ENCODE results near the gene SPP2. TPM values are rescaled to one million over a fixed set of nuclear protein-coding genes. Genes with fewer than 3 reads are reported as not detected.

SPP2 gene
- total RNA-seq, 1 experiment from 2014 or later, result not detected

GRCh38 chr2:234121999-234122398 is 71.5 kb downstream of the SPP2 start:
- Mint-ChIP-seq H3K36me3 (no peaks in the 10 kb centered on the region), H3K4me1 (peaks cover 12% of the 10 kb centered on the region), H3K27me3 (ENCODE audit: low read depth) (no peaks in the 10 kb centered on the region), H3K27ac (no peak overlapping the region), H3K4me3 (no peak overlapping the region), H3K9me3 (peaks cover 5% of the 10 kb centered on the region)
- ChIA-PET CTCF (interaction anchor here (1.0 kb wide), 1 partner anchor 13 kb away, joined by 3 read pairs; no protein-coding TSS in a partner anchor), POLR2A (no interaction called here)
- TF ChIP-seq ZNF138 (CRISPR knock-in tag; conservative IDR thresholded peaks at IDR 0.05) (no peak), PREB (CRISPR knock-in tag; IDR thresholded peaks at IDR 0.05; ENCODE audit: borderline replicate concordance) (no peak), SMAD4 (CRISPR knock-in tag; IDR thresholded peaks at IDR 0.05) (no peak), FOXP4 (CRISPR knock-in tag; IDR thresholded peaks at IDR 0.05) (no peak), MLX (CRISPR knock-in tag; IDR thresholded peaks at IDR 0.05) (no peak), RORB (CRISPR knock-in tag; IDR thresholded peaks at IDR 0.05) (no peak), CBFB (CRISPR knock-in tag; IDR thresholded peaks at IDR 0.05; ENCODE audit: low read depth) (no peak), ELF4 (CRISPR knock-in tag; IDR thresholded peaks at IDR 0.05; ENCODE audit: low read depth) (no peak), EMX1 (CRISPR knock-in tag; IDR thresholded peaks at IDR 0.05) (no peak), GTF2I (CRISPR knock-in tag; conservative IDR thresholded peaks at IDR 0.05) (no peak), FOXJ3 (CRISPR knock-in tag; IDR thresholded peaks at IDR 0.05; ENCODE audit: borderline replicate concordance) (no peak), TCF7 (CRISPR knock-in tag; IDR thresholded peaks at IDR 0.05; ENCODE audit: low read depth) (no peak), GABPB1 (CRISPR knock-in tag; IDR thresholded peaks at IDR 0.05) (no peak), RELA (CRISPR knock-in tag; IDR thresholded peaks at IDR 0.05; ENCODE audit: borderline replicate concordance) (no peak), PRRX2 (CRISPR knock-in tag; IDR thresholded peaks at IDR 0.05) (no peak), E2F4 (CRISPR knock-in tag; IDR thresholded peaks at IDR 0.05; ENCODE audit: borderline replicate concordance, low read depth) (no peak), ZSCAN18 (CRISPR knock-in tag; IDR thresholded peaks at IDR 0.05) (no peak), ERG (CRISPR knock-in tag; IDR thresholded peaks at IDR 0.05) (no peak), MYBL2 (CRISPR knock-in tag; IDR thresholded peaks at IDR 0.05) (no peak), NFE2L1 (CRISPR knock-in tag; IDR thresholded peaks at IDR 0.05) (no peak)
- ATAC-seq (no peak), DNase-seq (ENCODE audit: low spot score) (no peak)

Data from WTC11 (cell line).